Large intestine (tissue), 3 donors: ENCODE data around the gene SETBP1. TPM values are rescaled to one million over a fixed set of nuclear protein-coding genes. Genes with fewer than 3 reads are reported as not detected.

Experiments used
- DNase-seq, 2 donors: peaks; one replicate each; pipeline versions ENCODE4 v3.0.0 to v3.0.0-alpha.2; 2013
- H3K27ac ChIP-seq: one replicate; pipeline ENCODE4 v1.5.1; 2013; ENCODE audit warnings: low read length
- H3K27me3 ChIP-seq: 2 replicates; pipeline ENCODE4 v1.6.1; 2013; ENCODE audit warnings: low read length; ENCODE audit not compliant: control insufficient read depth, insufficient read depth
- H3K36me3 ChIP-seq: 2 replicates; pipeline ENCODE4 v1.6.1; 2013; ENCODE audit warnings: low read length; ENCODE audit not compliant: control insufficient read depth, insufficient read depth
- H3K4me1 ChIP-seq: one replicate; pipeline ENCODE4 v1.6.1; 2013; ENCODE audit warnings: low read length; ENCODE audit not compliant: control insufficient read depth, insufficient read depth
- H3K4me3 ChIP-seq: one replicate; pipeline ENCODE4 v1.5.1; 2013; ENCODE audit warnings: low read length
- H3K9me3 ChIP-seq: one replicate; pipeline ENCODE4 v1.6.1; 2013; ENCODE audit warnings: mild to moderate bottlenecking, low read depth, low read length, moderate library complexity; ENCODE audit not compliant: control insufficient read depth
- WGBS: methylation state at CpG from one replicate; pipeline ENCODE4 v1.1.5; 2013; ENCODE audit warnings: low lambda C conversion rate; ENCODE audit not compliant: insufficient coverage; 5-methylcytosine and 5-hydroxymethylcytosine counted together
- polyA plus RNA-seq: library from polyadenylated mRNA; unstranded; fragments of 120-200 nt; gene quantifications from one replicate; pipeline ENCODE4 v1.2.1, GENCODE V29; 2013

SETBP1 gene
- polyA plus RNA-seq, 1 donor: 6.7 TPM

DNA sequence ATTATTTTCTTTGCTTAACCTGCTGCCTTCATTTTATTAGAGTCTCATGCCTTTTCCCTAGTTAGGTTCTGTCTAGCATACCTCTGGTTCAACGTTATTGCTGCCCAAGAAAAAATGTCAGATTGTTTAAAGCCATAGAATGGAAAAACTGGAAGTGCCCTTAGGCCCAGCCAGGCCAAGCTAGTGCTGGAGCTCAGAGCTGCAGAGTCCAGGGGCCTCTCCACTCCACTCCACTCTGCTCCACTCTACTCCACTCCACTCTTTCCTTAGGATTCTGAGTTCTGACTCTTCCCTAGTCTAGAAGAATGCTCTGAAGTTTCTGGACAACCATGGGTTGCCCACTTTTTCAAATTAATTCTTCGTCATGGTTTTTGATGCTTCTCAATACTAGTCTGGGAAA, 155.6 kb downstream of the SETBP1 start:
- H3K4me1 ChIP-seq: peaks cover 2% of the 10 kb centered on the region
- 100% methylated on average over 1 of the region's 2 CpGs for WGBS
- H3K27ac ChIP-seq: no peak overlapping the region

DNA sequence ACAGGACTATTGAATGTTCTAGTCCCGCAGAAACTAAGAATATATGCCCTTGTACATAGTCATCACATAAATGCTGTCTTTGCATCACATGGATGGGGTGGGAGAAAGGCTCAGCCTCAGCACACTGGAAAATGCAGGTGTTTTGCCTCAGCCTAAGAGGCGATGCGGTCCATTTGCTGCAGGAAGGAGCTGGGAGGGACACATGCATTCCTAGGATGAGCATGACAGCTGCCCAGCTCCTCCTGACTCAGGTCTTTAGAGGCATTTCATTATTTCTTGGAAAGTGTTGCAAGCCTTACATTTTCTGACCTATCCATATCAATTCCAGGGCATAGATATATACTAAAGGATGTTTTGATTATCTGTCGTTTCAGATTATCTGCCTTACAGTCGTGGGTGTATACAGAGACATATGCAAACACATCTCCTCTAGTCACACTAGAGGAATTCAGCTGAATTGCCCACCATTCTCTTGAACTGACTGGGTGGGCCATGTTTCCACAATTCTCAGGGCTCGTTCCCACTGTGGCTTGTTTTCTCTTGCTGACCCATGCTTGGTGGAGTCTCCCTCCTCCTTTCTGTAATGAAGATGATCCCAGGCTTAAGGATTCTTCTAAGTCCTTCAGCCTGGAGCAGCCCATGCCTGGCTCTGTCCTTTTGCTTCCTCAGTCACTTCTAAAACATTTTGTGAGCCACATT, 156.9 kb downstream of the SETBP1 start:
- Histone ChIP-seq H3K4me3 (no peak overlapping the region), H3K4me1 (peaks cover 2% of the 10 kb centered on the region), H3K36me3 (no peaks in the 10 kb centered on the region), H3K27me3 (no peaks in the 10 kb centered on the region), H3K9me3 (no peaks in the 10 kb centered on the region), H3K27ac (no peak overlapping the region)
- DNase-seq: no peak
- 51% methylated on average over 3 of the region's 6 CpGs for WGBS

More for the DNA sequence above, 155.6 kb downstream of the SETBP1 start:
- no peaks in the 10 kb centered on the region for H3K9me3 ChIP-seq
- no peaks in the 10 kb centered on the region for H3K27me3 ChIP-seq
- H3K4me3 ChIP-seq: no peak overlapping the region
- no peaks in the 10 kb centered on the region for H3K36me3 ChIP-seq
- DNase-seq: no peak

DNA sequence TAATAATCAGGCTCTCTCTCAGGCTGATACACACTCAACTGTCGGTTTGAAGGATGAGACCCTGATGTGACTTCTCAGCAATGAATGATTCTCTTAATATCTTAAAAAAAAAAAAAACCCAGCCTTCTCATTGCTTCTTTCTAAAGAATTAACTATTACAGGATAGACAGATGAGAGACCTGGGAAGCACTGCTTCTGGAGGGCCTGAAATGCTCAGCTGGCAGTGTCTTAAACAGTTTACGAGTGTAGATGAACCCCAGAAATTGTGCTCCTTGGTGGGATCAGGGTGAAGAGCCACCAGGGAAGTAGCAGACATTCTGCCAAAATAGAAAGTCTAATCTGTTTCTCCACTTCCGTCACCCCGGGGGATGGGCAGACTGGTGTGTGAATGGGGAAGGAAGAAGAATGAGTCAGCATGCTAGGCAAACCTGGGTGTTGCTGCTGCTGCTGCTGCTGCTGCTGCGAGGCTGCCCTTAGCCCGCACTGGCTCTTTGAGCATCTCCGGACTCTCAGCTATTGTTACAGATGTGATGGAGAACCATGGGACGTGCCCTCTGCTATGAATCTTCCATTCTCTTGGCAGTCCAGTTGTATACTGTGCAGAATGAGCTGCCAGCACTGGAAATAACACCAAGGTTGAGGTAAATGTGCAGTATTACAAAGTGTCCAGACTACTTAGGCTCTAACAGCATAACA, 158.4 kb downstream of the SETBP1 start:
- no peaks in the 10 kb centered on the region for H3K27me3 ChIP-seq
- no peak for DNase-seq
- H3K4me1 ChIP-seq: peaks cover 2% of the 10 kb centered on the region
- H3K9me3 ChIP-seq: no peaks in the 10 kb centered on the region
- WGBS: 100% methylated on average over 1 of the region's 8 CpGs
- no peak overlapping the region for H3K27ac ChIP-seq
- no peaks in the 10 kb centered on the region for H3K36me3 ChIP-seq
- no peak overlapping the region for H3K4me3 ChIP-seq

DNA sequence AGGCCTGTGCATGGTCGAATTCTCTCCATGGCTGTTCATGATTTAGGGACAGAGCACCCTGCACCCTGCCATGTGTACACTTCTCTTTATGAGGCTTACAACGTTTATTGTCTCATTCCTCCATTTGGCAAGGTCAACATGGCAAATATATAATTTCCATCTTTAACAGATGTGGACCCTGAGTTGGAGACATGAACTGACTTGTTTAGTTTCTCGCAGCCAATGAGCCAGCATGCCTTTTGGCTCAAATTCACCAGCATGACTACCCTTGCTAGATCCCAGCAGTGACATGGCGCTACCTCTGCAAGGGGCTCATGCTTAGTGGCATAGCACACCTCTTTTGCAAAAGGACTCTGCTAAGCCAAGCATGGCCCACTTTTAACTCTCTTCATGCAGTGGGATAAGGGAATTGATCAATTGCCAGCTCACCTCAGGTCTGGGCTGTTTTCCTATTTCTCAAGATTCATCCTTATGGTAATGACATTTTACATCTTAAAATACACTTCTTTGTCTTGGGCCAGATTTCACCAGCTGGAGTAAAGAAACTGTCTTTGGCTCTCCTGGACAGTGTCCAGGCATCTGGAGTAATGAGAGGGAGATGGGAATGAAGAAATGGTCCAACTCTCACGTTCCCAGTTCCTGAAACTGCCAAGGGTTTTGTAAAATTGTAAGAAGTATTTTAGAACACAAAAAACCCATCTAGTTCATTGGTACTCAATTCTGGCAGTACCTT, 159.5 kb downstream of the SETBP1 start:
- peaks cover 2% of the 10 kb centered on the region for H3K4me1 ChIP-seq
- WGBS: 67% methylated on average over 1 of the region's 5 CpGs
- no peaks in the 10 kb centered on the region for H3K27me3 ChIP-seq
- no peak for DNase-seq
- no peak overlapping the region for H3K4me3 ChIP-seq
- H3K9me3 ChIP-seq: no peaks in the 10 kb centered on the region
- no peak overlapping the region for H3K27ac ChIP-seq
- no peaks in the 10 kb centered on the region for H3K36me3 ChIP-seq

DNA sequence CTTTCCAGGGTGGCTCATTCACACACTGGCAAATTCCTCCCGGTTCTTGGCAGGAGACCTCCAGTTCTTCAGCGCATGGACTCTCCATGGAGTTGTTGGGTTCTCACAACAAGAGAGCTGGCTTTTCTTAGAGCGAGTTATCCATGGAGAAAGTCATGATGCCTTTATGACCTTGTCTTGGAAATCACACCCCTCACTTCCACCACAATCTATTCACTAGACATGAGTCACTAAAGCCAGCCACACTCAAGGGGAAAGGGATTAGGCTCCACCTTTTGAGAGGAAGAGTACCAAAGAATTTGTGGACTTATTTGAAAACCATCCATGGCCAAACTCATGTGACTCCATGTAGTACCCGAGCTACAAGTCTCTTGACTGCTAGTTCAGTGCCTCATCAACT, 160.5 kb downstream of the SETBP1 start:
- no peak overlapping the region for H3K27ac ChIP-seq
- no peak for DNase-seq
- H3K4me3 ChIP-seq: no peak overlapping the region
- H3K27me3 ChIP-seq: no peaks in the 10 kb centered on the region
- no peaks in the 10 kb centered on the region for H3K9me3 ChIP-seq
- H3K36me3 ChIP-seq: no peaks in the 10 kb centered on the region
- peaks cover 2% of the 10 kb centered on the region for H3K4me1 ChIP-seq
- WGBS: no CpG with 5 or more reads among the region's 4 CpGs

DNA sequence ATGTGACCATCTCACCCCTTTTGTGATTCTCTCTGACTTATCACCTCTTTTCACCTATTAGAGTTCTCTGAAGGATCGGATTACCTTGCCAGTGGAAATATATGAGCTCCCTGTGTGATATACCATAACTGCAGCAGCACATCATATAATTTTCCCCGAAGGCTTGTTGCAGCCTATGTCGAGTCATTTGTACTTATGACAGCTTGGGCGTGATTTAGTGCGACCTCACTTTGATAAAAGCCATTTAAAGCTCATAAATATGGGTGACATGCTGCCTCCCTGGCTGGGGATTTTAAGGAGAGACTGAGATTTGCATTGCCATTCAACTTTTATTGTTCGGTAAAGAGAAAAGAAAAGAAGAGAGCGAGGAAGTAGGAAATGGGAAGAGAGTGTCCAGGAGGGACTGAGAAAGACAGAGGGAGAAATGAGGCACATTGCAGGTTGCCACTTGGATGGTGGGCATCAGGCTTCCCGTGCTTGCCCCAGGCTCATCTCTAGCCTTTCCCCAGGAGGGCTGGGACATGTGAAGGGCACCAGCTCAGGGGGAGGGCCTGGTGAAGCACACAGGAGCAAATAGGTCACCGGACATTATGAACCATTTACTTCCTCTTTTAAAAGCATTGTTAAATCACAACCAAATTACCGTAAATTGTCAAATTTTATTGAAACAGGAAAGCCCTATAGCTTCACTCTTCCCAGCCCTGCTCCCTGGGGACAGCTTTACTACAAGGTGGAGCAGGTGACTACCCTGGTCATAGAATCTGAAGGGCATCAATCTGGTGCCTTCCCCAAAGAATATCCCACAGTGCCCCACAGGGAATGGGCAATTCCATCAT, 161.3 kb downstream of the SETBP1 start:
- no peaks in the 10 kb centered on the region for H3K36me3 ChIP-seq
- no peaks in the 10 kb centered on the region for H3K9me3 ChIP-seq
- H3K4me3 ChIP-seq: no peak overlapping the region
- 48% methylated on average over 5 of the region's 10 CpGs for WGBS
- no peaks in the 10 kb centered on the region for H3K27me3 ChIP-seq
- H3K4me1 ChIP-seq: peaks cover 1% of the 10 kb centered on the region
- DNase-seq: peak in 1 of 2 donors; percentile 27
- H3K27ac ChIP-seq: no peak overlapping the region

DNA sequence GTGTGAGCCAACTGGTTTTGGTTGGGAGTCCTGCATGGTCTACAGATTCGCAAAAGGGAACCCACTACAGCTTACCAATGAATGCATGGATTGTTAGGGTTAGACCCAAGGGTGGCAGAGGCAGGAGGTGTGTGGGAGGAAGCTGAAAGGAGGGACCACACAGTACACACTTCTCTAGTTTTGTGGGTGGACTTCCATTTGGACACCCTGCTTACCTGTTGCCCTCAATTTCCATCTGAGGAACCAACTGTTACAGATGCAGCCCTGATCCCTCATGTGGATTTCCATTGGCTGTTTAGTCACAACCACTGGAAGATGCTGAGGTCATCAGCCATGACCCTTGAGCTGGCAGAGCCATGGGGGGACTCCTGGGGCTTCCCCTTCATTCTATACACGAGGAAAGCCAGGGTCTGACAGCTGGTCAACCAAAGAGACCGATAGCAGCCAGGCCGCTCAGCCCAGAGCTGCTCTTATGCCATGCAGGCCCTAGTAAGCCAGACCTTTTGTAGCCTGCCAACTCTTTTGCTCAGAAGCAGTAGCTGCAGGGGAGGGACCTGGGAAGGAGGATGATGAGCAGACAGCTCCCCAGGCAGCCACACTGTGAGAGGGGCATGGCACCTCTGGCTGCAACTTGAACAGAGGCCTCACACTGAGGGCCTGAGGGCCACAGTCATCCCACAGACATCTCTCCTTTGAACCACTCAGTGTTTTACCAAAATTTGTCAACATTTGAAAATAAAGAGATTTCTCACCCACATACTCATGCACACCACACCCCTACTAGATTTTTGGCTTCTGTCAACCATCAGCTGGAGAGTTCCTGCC, 162.1 kb downstream of the SETBP1 start:
- WGBS: no CpG with 5 or more reads among the region's 4 CpGs
- H3K27ac ChIP-seq: no peak overlapping the region
- H3K4me3 ChIP-seq: no peak overlapping the region
- no peaks in the 10 kb centered on the region for H3K36me3 ChIP-seq
- H3K4me1 ChIP-seq: no peaks in the 10 kb centered on the region
- no peak for DNase-seq
- H3K27me3 ChIP-seq: no peaks in the 10 kb centered on the region
- H3K9me3 ChIP-seq: no peaks in the 10 kb centered on the region

DNA sequence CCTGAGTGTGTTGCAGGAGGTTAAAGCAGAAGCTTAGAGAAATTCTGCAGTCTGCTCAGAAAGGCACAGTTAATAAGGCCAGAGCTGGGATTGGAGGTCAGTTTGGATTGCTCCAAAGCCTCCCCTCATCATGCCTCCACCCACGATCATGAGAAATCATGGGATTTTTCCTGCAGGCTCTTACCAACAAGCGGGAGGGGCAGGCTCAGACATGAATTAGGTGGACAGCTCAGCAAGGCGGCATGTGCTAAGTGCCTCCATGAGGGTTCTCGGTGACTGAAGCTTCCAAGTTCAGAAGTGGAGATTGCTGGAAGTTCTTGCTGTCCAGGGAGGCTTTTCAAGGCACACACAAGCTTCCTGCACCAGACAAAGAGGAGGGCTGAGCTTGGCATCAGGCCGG, 163.8 kb downstream of the SETBP1 start:
- Histone ChIP-seq H3K4me3 (no peak overlapping the region), H3K36me3 (no peaks in the 10 kb centered on the region), H3K9me3 (no peaks in the 10 kb centered on the region), H3K27me3 (no peaks in the 10 kb centered on the region), H3K4me1 (no peaks in the 10 kb centered on the region), H3K27ac (no peak overlapping the region)
- DNase-seq: no peak
- 100% methylated on average over 1 of the region's 5 CpGs for WGBS

DNA sequence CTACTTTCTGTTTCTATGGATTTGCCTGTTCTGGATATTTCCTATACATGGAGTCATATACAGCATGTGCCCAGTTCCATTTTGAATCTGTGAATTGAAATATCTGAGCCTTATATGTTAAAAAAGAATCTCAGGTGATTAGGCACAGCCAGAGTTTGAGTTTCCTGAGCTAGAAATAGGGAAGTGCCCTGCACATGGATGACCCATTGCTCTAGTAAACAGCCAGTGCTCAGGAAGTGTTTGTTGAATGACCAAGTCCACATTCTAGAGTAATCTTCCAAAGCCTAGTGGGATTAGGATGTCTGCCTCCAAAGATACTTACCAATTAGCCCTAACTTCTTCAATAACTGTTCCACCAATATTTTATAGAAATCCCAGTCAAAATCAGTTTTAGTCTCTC, 165.8 kb downstream of the SETBP1 start:
- Histone ChIP-seq H3K27me3 (no peaks in the 10 kb centered on the region), H3K4me3 (no peak overlapping the region), H3K9me3 (no peaks in the 10 kb centered on the region), H3K36me3 (no peaks in the 10 kb centered on the region), H3K4me1 (no peaks in the 10 kb centered on the region), H3K27ac (no peak overlapping the region)
- DNase-seq: no peak
